GM12801 (cell line): ENCODE measurements around the gene LNX1.

Experiments used
- TF ChIP-seq, protein P1 (sequence below): IDR thresholded peaks from one replicate; pipeline ENCODE4 v1.5.1; 2011; ENCODE audit warnings: control low read depth; ENCODE audit not compliant: insufficient read length; ENCODE audit errors: extremely low read depth

LNX1 gene

DNA sequence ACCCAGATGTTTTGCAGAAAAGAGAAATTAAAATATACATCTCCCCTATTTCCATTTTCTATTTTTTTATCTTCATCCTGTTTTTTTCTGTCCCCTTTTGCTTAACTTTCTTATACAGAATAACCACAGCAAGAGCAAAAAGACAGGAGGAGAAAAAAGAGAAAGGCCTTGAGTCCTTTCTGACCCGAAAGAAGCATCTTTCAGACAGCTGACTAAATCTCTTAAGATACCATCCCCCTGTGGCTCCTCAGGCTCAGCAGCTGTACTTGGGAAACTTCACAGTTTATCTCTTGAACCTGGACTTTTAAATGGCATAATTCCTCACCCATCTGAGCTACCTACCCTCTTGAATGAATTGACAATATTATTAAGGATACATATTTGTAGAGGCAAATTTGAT is 113.7 kb downstream of the LNX1 start:
- TF ChIP-seq, protein P1, sequence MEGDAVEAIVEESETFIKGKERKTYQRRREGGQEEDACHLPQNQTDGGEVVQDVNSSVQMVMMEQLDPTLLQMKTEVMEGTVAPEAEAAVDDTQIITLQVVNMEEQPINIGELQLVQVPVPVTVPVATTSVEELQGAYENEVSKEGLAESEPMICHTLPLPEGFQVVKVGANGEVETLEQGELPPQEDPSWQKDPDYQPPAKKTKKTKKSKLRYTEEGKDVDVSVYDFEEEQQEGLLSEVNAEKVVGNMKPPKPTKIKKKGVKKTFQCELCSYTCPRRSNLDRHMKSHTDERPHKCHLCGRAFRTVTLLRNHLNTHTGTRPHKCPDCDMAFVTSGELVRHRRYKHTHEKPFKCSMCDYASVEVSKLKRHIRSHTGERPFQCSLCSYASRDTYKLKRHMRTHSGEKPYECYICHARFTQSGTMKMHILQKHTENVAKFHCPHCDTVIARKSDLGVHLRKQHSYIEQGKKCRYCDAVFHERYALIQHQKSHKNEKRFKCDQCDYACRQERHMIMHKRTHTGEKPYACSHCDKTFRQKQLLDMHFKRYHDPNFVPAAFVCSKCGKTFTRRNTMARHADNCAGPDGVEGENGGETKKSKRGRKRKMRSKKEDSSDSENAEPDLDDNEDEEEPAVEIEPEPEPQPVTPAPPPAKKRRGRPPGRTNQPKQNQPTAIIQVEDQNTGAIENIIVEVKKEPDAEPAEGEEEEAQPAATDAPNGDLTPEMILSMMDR = no peak

DNA sequence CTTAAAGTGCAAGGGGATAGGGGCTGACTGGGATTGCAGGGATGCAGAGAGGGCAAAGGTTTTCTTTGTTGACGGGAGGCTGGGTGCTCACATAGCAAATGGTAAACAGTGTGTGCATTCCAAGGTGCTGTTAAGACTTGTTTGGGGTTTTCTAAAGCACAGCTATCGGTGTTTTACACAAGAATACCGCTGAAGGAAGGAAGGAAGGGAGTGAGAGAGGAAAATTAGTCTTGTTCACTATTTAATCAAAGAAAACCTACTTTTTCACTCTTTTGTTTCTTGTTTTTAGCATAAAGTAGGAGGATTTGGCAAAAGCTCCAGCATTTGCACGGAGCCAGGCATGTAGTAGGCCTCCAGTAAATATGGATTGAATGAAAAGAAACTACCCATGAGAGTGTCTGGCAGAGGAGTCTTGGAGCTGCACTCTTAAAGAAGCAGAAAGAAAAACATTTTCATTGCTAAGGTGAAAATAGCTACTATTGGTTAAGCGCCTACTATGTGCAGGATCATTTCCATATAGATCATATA is 114.2 kb downstream of the LNX1 start:
- TF ChIP-seq, protein P1 = no peak

DNA sequence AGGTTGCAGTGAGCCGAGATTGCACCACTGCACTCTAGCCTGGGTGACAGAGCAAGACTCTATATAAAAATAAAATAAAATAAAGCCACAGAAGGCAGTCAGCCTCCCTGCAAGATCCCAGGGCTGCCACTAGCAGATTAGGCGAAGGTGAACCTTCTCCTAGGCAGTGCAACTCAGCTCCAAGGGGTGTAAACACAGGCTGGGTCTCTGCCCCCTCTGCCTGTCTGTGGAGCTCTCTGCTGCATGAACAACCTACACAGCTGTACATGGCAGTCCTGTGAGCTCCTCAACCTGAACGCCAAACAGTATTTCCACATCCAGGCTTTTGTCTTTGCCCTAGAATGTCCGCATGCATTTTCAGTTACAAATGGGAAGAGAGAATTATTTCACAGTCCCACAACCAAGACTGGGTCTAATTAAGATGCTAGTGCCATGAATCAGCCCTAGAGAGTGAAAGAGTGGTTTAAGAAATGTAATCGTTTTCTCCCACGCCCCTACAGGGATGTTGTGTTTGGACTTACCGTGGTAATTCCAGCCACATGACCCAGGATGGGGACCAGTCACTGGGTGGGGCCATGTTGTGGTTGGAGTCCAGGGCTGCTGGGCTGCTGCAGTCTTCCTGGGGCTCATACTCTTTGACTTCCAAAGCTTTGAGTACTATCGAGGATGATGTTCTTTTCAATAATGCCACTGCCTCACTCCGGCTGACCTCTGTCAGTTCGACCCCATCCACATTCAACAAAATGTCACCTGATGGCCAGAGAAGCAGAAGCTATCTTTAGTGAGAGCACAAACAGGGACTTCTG is 114.9 kb downstream of the LNX1 start:
- TF ChIP-seq, protein P1 = no peak

DNA sequence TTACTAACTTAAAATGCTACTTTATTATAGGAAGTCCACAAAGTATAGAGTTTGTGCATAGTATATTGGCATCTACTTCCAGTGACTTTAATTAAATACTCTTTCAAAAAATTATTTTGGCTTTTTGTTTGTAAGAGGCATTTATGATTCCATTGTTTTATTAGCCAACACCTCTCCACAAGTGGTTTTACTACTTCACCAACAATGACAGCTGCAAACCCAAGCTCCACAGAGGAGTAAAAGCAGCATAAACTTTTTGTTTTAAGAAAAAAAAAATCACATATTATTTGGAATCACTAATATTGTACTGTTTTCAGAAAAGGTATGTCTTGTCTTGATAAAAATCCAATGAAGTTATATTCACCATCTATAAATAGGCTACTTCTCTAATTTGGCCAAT is 125.4 kb downstream of the LNX1 start:
- TF ChIP-seq, protein P1 = no peak

DNA sequence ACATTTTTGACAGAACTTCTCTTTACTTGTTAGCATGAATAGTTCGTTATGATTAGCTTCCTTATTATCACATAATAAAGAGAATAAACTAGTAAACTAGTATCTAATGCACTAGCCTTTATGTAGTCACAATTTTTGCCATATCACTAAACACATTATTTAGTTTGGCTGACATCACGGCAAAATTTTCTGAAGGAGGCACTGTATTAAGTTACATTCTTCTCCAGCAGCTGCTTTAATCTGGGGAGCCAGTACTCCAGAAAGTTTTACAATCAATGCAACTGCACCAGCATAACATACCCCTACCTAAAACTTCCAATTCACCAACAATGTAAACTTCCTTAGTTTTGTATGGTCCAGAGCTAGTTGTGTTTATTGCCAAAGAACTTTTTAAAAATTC is 126.0 kb downstream of the LNX1 start:
- TF ChIP-seq, protein P1 = no peak

DNA sequence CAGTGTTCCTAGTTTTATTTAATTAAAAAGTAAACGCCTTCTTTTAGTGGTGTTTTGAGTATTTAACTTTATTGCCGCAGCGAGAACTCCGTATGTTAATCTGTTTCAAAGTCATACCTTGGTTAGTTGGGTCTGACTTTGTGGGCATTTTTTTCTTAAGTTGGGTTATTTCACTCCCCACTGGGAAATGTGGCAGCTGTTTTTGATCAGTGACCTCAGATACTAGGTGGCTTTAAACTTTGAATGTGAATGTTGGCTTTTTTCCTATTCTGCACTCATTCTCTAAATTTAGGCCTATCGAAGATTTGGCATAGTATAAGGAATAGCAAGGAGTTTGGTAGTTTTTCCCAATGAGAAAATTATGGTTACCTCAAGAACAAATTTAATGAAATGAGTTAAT is 127.9 kb downstream of the LNX1 start:
- TF ChIP-seq, protein P1 = no peak

DNA sequence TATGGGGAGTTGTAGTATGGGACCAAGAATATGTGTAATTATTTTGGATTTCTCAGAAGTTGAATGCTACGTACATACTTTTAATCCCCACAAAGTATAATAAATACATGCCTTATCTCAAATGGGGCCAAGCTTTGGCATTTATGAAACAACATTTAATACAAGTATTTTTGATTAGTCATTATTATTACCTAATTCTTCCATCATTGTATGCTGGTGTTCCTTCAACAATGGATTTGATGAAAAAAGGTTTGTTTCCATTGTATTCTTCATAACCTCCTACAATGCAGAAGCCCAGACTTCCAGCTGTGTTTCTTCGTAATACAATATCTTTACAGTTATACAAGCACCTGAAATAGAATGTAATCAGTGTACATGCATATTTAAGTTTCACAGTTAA is 130.0 kb downstream of the LNX1 start:
- TF ChIP-seq, protein P1 = no peak
